ENCODE results near the gene EMC9.
"Not testable (repeated sequence)": the region's sequence is repeated elsewhere in the genome, so short reads cannot be mapped to it uniquely, and the experiment has no call there.

Gene EMC9

DNA sequence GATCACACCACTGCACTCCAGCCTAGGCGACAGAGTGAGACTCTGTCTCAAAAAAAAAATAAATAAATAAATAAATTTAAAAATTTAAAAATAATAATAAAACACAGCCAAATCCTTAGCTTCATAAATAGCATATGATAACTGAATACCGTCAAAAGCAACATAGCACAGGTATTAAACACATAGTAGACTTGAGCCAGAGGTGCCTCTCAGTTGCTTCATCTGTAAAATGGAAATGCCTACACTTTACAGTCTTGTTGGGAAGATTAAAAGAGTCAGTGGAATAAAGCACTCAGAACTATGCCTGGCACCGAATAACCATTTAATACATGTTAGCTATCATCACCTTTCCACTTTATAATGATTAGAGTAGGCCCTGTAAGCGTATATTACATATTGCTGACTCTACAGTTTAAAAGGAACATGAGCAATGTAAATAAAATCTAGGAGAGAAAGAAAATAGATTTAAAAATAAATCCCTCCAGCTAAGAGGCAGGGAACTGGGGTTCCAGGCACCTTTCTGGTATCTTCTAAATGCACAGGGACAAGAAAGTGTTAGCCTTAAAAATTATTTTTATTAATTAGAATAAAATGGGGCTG, 34.6 kb downstream of the EMC9 start:
- DNase-seq, result no peak

GRCh38 chr14:24105609-24106239, 35.7 kb downstream of the EMC9 start:
- DNase-seq, result not testable (repeated sequence)

GRCh38 chr14:24103451-24103850, 37.9 kb downstream of the EMC9 start:
- no peak for DNase-seq

- DNase-seq, result no peak
These were observed 38.9 kb downstream of the EMC9 start for GRCh38 chr14:24102357-24103048.

DNA sequence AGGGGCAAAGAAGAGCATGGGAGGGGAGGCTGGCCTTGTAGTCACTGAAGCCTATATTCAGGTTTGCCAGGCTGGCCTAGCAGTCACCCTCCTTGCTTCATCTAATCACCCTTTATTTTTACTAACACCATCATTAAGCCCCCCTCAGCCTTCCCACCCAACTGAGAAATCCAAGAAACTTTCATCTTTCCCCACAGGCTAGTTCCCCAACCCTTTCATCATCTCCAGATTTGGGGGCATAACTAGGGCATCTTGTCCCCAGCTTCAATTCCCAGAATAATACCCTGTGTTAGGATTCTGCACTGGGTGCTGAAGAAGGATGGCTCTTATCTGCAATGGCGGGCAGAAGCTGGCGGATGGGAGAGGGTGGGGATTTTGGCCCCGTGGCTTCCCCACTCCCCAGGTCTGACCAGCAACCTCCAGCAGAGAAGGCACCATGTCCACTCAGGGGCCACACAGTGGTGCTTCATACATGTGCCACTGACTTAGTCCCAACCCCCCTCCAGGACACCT, 40.4 kb downstream of the EMC9 start:
- DNase-seq, result no peak

- DNase-seq, result no peak
These were observed 41.0 kb downstream of the EMC9 start for GRCh38 chr14:24100197-24100981.

DNA sequence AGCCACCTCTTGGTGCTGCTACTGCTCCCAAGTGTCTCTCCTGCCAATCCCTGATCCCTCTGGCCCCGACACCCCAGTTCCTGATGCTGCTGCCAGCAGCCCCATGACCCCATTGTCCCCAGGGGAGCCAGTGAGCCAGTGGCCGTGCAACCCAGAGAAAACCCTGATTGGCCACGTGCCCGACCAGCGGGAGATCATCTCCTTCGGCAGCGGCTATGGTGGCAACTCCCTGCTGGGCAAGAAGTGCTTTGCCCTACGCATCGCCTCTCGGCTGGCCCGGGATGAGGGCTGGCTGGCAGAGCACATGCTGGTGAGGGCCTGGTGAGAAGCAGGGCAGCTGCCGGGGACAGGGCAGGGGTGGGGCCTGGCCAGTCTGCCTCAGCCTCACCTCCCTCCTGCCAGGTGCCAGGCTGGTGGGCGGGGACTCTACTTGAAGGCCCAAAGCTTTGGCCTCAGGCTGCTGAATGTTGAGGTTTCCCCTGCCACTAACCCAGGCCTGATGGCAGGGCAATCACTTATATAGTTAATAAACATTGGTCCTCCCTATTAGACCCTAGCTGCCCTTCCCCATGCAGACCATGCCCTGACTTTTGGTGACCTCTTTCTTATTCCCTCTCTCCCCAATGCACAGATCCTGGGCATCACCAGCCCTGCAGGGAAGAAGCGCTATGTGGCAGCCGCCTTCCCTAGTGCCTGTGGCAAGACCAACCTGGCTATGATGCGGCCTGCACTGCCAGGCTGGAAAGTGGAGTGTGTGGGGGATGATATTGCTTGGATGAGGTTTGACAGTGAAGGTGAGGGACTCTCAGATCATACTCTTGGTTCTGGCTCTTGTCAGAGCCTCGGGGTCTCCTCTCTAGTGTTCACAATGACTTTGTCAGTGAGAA, 42.2 kb downstream of the EMC9 start:
- DNase-seq, result no peak

GRCh38 chr14:24098229-24098926, 43.0 kb downstream of the EMC9 start:
- DNase-seq, result no peak

DNA sequence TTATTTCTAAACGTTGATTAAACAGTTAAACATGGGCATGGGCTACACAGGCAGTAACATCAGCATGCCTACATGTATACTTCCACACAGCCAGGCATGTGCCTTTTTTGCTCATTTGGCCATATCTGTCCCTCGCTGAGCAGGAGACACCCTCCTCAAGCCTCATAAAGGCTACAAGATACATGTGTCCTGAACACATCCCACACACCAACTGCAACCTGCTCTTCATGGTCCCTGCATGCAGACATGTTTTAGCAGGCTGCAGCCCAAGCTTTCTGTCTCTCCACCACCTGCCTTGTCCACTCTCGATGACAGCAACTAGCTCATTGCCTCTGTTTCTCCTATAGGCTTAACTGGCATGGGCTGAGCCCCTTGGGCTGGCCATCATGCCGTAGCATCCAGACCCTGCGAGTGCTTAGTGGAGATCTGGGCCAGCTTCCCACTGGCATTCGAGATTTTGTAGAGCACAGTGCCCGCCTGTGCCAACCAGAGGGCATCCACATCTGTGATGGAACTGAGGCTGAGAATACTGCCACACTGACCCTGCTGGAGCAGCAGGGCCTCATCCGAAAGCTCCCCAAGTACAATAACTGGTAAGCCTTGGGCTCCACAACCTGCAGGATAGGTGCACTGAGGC, 44.7 kb downstream of the EMC9 start:
- DNase-seq, result no peak

- DNase-seq, result peak; percentile 27
These were observed 45.9 kb downstream of the EMC9 start for GRCh38 chr14:24095271-24096068.

DNA sequence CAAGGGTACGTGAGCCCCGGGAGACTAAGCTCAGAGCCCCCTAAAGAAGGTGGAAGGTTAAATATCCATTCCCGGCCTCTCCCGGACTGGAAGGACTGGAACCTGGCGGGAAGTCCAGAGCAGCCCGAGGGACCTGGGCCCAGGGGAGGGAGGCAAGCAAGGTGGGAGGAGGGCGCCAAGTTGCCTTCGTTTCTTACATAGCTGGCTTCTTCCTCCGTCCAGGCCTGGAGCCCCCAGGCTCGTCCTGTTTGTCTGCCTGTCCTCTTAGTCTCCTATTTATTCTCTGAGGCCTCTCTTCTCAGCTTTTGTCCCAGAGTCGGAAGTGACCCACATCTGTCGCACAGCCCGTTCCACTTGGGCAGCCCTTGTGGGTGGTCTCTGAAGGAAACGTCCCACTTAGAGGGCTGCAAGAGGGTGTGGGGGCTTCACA, 46.5 kb downstream of the EMC9 start:
- no peak for DNase-seq

DNA sequence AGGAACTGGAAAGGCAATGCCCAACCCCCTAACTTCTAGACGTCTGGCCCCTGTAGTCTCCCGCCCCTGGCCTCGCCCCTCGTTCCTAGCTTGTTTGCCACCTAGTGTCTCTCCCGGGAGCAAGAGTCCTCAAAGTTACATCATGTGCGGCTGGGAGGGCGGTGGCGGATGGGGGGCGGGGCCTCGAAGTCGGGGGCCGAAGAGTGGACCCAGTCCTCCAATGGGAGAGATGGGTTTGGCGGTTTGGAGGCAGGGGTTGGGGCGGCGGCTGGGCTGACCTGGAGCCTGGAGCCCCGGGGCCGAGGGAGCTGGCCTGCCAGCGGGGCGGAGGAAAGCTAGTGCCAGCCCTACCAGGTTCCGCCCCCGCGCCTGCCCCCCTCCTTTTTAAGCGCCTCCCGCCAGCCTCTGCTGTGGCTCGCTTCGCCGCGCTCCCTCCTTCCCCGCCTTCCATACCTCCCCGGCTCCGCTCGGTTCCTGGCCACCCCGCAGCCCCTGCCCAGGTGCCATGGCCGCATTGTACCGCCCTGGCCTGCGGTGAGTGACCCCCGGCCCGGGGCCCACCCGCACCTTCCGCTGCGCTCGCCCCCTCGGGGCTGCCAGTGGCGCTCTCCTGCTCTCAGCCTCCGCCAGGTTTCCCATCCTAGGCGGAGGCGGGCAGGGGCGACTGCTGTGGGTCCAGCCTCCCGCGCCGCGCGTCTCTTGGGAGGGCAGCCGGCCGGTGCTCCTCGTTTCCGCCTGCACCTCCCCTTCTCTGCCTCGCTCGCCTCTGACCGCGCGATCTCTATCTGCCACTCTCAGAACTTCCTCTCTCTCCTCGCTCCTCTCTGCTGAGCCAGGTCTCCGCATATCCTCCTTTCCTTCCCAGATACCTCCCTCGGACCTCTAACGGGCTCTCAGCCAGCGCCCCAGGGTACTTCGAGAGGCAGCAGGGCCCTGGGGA, 47.2 kb downstream of the EMC9 start, which contains the start of gene PCK2:
TSS of gene PCK2 (plus strand) at position 411 of the 940 bp plus-strand sequence. CDS start at position 506, 95 bp downstream.
- DNase-seq, result peak; percentile 84

DNA sequence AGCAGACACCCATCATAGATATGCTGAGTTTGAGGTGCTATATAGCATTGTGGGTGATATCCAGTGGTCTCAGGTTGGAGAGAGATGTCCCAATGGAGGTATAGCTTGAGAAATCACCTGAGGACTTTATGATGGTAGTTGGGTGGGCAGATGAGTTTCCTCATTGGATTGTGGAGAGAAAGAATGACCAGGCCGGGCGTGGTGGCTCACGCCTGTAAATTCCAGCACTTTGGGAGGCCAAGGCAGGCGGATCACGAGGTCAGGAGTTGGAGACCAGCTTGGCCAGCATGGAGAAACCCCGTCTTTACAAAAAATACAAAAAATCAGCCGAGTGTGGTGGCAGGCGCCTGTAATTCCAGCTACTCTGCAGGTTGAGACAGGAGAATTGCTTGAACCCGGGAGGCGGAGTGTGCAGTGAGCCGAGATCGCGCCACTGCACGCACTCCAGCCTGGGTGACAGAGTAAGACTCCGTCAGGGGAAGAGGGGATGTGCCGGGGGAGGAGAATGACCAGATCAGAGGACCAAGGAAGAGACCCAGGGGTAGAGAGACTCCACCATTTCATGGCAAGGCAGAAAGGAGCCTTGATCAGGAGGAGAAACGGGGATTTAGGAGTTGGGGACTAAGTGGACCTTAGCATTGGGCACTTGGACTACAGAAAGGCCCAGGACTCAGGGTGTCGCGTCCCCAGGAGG, 48.0 kb downstream of the EMC9 start:
- no peak for DNase-seq

GRCh38 chr14:24092505-24093206, 48.7 kb downstream of the EMC9 start:
- no peak for DNase-seq

DNA sequence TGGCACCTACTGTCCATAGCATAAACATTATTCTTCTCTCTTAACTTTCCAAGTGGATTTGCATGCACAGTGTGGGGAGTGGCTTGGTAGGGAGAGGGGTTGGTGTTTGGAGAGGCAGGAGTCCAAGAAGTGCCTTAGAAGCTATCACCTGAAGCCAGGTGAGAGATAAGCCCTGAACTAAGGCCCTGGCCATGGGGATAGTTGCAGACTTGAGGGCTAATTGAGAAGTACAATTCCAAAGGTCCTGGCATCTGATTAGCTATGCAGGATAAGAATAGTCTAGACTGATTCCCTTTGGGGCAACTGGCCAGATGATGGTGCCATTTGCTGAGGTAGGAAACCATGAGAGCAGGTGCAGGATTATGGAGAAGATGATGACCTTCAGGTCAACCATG, 49.3 kb downstream of the EMC9 start:
- no peak for DNase-seq

GRCh38 chr14:24089890-24090289, 51.5 kb downstream of the EMC9 start:
- no peak for DNase-seq
